GM19395 (cell line): ENCODE data around the gene PRSS8.

Experiments
- ATAC-seq: cut with Tn5 transposase; IDR thresholded peaks from one replicate; pipeline ENCODE4 v1.9.1; 2021; ENCODE audit warnings: mild to moderate bottlenecking, moderate library complexity; ENCODE audit not compliant: unreplicated experiment

Gene PRSS8

GRCh38 chr16:31130336-31130891 lies 5.1 kb downstream of the PRSS8 start:
- no peak for ATAC-seq

DNA sequence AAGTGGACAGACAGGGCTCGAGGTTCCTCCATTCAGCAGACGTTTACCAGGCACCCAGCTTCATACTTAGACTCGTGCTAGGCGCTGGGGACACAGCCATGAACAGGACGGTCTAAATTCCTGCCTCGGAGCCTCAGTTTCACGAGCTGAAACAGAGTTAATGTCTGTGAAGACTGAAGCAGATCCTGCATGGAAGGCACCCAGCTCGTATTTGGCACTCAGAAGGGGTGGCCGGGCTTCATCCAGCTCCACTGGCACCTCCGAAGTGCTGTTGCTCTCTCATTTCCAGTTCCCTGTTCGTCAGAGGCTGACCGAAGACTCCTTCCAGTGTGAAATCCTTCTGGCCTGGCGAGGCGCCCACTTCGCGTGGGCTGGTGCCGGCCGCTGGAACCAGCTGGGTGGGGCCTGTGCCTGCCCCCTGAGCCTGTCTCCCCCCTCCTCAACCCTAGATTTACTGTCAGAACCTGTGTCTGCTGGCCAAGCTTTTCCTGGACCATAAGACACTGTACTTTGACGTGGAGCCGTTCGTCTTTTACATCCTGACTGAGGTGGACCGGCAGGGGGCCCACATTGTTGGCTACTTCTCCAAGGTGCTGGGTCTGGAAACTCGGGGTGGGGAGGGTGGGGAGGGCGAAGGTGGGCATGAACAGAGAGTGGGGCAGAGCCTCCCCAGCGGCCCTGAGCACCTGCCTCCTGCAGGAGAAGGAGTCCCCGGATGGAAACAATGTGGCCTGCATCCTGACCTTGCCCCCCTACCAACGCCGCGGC lies 5.8 kb downstream of the PRSS8 start:
- no peak for ATAC-seq

GRCh38 chr16:31128711-31129567 lies 6.6 kb downstream of the PRSS8 start:
- no peak for ATAC-seq

DNA sequence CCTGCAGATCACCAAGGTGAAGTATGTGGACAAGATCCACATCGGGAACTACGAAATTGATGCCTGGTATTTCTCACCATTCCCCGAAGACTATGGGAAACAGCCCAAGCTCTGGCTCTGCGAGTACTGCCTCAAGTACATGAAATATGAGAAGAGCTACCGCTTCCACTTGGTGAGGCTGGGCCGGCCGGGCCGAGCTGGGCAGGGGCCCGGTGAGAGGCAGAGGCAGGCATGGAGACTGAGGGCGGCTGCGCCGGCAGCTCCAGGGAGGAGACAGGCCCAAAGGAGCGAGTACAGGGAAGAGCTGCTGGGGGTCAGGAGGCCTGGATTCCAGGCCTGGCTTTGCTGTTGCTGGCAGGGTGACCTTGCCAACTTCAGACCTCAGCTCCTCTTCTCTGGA lies 8.3 kb downstream of the PRSS8 start:
- no peak for ATAC-seq

DNA sequence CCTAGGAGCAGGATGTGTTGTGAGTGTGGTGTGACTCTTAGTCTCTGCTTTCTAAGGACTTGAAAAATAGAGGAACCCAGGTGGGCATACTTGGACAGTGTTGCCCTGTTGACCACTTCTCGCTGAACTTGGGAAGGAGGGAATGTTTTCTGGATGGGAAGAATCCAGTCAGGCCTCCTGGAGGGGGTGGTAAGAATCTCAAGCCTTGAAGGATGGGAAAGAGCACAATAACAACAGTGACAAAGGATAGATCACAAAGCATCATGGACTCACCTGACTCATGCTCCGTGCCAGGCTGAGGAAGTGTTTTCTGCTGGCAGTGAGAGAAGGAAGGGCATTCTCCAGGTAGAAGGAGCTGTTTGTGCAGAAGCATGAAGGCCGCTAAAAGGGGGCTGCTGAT lies 9.7 kb downstream of the PRSS8 start:
- no peak for ATAC-seq

GRCh38 chr16:31120129-31120528 lies 15.4 kb downstream of the PRSS8 start:
- no peak for ATAC-seq

GRCh38 chr16:31118223-31119155 lies 17.0 kb downstream of the PRSS8 start:
- ATAC-seq, result no peak

DNA sequence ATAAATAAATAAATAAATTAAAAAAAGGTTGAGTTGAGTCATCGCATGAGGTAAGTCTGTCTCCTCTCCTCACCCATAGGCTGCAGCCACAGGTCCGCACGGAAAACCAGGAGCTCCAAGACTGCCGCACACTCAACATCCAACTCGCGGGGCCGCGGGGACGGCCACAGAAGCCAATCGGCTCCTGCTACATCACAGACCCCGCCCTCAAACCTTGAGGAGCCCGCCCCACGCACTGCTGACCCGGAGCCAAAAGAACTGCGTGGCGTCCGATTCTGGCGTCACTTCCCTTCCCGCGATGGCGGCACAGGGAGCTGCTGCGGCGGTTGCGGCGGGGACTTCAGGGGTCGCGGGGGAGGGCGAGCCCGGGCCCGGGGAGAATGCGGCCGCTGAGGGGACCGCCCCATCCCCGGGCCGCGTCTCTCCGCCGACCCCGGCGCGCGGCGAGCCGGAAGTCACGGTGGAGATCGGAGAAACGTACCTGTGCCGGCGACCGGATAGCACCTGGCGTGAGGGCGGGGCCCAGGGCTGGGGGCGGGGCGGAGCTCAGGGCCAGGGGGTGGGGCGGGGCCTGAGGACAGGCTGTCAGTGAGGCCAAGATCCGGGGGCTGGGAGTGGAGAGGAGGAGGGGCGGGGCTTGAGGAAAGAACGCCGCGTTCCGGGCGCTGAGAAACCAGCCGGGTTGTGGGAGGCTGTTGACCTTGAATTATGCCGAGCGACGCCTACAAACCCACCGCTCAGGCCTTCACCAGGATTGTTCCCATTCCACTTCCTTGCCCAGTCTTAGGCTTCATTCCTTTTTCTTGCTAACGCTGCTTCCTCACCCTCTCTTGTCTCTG lies 17.9 kb downstream of the PRSS8 start, which contains the start of gene KAT8:
Gene KAT8 (plus strand): TSS at position 281 of the 839 bp plus-strand sequence. CDS start 18 bp downstream, at position 299.
- ATAC-seq, result peak; percentile 91

DNA sequence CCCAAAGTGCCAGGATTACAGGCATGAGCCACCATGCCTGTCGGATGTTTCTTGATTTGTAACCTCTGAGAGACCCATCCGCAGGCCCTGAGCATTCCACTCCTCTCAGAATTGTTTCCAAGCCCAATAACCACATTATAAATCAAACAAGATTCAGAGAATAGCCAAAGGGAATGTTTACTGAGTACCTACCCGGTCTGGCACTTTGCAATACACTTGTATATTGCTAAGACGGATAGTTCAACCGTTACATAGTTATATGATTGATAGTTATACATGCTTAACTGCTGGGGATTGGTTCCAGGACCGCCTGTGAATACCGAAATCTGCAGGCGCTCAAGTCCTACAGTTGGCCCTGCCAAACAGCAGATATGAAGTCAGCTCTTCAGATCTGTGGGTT lies 21.1 kb downstream of the PRSS8 start:
- no peak for ATAC-seq

DNA sequence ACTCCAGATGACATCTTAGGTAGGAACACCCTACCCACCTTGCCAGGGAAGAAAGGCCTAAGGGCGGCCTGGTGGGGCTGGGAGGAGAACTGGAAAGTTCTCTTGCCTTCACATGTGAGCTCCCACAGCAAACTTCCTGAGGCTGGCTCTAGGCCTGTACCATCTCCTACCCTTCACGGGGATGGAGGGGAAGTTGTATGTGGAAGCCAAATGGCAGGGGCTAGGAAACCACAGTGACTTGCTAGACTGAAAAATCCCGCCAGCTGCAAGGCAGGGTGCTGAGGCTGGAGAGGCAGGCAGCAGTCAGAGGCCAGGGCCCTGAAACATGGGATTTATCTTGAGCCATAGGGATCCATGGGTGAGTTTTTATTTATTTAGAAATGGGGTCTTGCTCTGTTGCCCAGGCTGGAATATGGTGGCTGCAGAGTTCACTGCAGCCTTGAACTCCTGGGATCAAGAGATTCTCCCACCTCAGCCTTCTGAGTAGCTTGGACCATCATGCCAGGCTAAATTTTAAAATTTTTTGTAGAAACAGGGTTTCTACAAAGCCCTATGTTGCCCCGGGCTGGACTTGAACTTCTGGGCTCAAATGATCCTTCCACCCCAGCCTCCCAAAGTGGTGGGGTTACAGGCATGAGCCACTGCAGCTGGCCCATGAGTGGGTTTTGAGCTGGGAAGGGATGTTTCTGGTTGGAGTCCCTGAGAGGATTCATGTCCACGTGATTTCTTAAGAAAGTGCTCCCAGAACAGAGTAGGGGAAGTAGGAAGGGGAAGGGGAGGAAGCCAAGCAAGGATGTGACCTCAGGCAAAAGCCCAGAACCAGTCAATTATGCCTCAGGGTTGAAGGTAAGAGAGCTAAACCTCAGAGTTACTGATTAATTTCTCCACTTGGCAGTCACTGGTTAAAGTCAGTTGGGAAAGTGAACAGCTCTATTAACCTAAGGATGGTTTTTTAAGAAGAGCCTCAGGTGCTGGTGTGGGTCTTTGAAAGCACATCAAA lies 22.1 kb downstream of the PRSS8 start:
- no peak for ATAC-seq

- ATAC-seq, result no peak
These were observed 22.8 kb downstream of the PRSS8 start for GRCh38 chr16:31112711-31113110.

DNA sequence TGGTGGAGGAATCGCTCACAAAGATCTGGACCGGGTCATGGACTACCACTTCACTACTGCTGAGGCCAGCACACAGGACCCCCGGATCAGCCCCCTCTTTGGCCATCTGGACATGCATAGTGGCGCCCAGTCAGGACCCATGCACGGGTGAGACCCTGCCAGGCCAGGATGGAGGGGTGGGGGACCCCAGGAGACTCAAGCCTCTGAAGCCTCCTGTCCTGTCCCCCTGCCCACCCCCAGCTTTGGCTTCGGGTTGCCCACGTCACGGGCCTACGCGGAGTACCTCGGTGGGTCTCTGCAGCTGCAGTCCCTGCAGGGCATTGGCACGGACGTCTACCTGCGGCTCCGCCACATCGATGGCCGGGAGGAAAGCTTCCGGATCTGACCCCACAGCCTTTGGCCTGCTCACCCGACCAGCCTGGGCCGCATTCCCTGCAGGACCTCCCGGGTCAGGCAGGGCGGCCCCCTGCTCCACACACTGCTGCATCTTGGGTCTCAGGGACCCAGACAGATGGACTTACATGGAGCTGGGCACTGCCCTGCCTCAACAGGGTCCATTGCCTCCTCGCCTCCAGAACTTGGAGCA lies 23.6 kb downstream of the PRSS8 start:
- no peak for ATAC-seq

DNA sequence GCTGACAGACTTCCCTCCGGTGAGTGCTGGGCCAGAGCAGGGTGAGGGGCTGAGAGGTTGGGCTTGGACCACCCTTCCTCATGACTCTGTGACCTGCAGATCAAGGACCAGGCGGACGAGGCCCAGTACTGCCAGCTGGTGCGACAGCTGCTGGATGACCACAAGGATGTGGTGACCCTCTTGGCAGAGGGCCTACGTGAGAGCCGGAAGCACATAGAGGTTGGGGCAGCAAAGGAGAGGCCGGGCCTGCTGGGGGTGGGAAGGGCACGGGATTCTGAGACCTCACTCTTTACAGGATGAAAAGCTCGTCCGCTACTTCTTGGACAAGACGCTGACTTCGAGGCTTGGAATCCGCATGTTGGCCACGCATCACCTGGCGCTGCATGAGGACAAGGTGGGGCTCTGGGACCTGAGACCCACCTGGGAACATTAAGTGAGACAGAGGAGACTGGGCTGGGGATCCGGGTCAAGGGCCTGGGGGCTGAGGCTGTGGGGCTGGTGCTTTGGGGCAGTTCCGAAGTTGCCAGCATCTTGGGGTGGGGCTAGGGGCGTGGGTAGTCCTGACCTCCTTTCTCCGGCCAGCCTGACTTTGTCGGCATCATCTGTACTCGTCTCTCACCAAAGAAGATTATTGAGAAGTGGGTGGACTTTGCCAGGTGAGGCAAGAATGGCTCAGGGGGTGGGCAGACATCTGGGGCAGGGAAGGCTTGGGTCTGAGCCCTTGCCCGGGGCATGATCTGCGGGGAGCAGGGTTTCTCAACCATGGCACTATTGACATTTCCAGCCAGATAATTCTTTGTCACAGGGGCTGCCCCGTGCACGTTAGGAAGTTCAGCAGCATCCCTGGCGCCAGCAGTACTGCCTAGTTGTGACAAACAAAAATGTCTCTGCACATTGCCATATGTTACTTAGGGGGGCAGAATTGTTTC lies 25.2 kb downstream of the PRSS8 start:
- no peak for ATAC-seq

DNA sequence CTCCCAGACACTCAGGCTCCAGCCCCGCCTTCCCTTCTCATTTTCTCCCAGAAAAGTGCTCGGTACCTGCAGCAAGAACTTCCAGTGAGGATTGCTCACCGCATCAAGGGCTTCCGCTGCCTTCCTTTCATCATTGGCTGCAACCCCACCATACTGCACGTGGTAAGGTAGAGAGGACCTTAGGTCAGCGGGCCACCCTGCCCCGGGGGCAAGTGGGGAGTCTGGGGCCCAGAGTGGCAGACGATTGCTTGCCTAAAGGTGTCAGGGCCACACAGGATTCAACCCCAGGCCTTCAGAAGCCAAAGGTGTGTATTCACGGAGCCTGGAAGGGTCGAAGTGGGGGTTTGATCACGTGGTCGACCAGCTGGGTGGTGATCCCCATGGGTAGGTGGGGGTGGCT lies 25.9 kb downstream of the PRSS8 start:
- ATAC-seq, result no peak

GRCh38 chr16:31108794-31109558 lies 26.6 kb downstream of the PRSS8 start:
- no peak for ATAC-seq

DNA sequence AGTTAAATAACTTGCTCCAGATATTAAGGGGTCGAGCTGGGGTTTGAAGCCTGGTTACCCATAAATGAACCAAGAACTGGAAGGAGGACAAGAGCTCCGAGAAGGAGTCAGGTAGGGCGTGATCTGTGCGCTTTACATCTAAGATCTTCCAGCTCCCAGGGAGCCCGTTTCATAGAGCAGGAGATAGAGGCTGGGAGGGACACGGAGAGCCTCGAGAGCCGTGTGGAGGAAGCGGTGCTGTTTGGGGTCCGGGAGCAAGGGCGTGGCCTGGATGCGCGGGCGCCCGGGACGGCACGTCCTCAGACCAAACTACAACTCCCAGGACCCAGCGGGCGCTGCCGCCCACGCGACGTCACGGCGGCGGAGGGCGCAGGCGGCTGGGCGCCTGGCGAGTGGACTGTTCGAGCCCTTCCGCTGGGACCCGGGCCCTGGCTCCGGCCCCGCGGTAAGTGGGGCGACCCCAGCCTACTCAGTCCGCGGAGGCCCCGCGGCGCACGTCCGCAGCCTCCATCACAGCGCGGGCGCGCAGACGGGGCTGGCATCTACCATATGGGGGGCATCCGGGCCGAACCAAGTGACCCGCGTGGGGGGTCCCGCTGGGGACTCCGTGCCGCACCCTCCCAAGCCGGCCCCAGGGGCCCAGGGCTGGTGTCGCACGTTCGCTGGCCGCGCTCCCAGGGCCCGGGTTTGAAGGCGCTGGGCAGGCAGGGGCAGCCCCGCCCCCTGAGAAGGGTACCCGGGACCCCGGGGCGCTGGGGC lies 27.3 kb downstream of the PRSS8 start, which contains the start of gene BCKDK:
Gene BCKDK (plus strand): TSS at position 352 of the 759 bp plus-strand sequence. CDS start 838 bp downstream, outside the sequence.
- peak; percentile 87 for ATAC-seq
